ENCODE measurements around the gene NECAB3.
A peak's percentile ranks its signal among the peaks of the same experiment; 100 is the strongest.

DNA sequence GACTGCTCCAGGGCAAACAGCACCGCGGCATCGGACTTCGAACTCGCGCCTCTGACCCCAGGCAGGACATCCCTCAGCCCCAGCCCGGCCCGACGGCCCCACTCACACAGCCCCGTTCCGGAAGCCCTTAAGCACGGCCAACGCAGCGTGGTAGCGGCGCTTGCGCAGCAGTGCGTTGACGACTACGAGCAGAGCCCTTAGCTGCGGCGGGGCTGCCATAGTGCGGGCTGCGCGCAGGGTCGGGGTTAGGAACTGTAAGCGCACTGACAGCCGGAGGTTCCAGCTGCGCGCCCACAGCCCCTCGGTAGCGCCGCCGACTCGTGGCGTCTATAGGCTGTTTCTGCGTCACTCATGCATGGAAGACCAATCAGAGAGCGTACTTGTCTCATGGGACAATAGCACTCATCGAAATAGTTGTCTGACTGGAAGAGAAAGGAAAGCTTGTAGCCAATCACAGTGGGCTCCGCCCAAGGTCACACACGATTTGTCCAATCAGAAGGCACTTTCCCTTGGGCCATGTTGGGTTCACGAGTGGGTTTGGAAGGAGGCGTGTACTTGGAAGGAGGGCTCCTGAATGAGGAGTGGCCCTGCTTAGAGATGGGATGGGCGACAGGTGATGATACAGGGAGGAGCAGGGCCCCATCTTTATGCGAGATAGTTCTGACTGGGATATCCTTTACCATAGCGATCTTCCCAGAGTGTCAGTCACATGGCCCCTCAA, 45.9 kb upstream of the NECAB3 start, which contains the start of gene PXMP4:
- TF ChIP-seq, protein P1, sequence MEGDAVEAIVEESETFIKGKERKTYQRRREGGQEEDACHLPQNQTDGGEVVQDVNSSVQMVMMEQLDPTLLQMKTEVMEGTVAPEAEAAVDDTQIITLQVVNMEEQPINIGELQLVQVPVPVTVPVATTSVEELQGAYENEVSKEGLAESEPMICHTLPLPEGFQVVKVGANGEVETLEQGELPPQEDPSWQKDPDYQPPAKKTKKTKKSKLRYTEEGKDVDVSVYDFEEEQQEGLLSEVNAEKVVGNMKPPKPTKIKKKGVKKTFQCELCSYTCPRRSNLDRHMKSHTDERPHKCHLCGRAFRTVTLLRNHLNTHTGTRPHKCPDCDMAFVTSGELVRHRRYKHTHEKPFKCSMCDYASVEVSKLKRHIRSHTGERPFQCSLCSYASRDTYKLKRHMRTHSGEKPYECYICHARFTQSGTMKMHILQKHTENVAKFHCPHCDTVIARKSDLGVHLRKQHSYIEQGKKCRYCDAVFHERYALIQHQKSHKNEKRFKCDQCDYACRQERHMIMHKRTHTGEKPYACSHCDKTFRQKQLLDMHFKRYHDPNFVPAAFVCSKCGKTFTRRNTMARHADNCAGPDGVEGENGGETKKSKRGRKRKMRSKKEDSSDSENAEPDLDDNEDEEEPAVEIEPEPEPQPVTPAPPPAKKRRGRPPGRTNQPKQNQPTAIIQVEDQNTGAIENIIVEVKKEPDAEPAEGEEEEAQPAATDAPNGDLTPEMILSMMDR (IDR thresholded peaks at IDR 0.05) = no peak
- no peak for TF ChIP-seq TCF7L2 (IDR thresholded peaks at IDR 0.05; ENCODE audit: low read depth, low read length)
- peak; percentile 95 for TF ChIP-seq SIN3A (IDR thresholded peaks at IDR 0.05; ENCODE audit: borderline replicate concordance, insufficient read depth, low read depth, low read length)
- TF ChIP-seq, protein P2, sequence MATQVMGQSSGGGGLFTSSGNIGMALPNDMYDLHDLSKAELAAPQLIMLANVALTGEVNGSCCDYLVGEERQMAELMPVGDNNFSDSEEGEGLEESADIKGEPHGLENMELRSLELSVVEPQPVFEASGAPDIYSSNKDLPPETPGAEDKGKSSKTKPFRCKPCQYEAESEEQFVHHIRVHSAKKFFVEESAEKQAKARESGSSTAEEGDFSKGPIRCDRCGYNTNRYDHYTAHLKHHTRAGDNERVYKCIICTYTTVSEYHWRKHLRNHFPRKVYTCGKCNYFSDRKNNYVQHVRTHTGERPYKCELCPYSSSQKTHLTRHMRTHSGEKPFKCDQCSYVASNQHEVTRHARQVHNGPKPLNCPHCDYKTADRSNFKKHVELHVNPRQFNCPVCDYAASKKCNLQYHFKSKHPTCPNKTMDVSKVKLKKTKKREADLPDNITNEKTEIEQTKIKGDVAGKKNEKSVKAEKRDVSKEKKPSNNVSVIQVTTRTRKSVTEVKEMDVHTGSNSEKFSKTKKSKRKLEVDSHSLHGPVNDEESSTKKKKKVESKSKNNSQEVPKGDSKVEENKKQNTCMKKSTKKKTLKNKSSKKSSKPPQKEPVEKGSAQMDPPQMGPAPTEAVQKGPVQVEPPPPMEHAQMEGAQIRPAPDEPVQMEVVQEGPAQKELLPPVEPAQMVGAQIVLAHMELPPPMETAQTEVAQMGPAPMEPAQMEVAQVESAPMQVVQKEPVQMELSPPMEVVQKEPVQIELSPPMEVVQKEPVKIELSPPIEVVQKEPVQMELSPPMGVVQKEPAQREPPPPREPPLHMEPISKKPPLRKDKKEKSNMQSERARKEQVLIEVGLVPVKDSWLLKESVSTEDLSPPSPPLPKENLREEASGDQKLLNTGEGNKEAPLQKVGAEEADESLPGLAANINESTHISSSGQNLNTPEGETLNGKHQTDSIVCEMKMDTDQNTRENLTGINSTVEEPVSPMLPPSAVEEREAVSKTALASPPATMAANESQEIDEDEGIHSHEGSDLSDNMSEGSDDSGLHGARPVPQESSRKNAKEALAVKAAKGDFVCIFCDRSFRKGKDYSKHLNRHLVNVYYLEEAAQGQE (IDR thresholded peaks at IDR 0.05; ENCODE audit: insufficient read depth in 1 of 2, low read depth in 2 of 2, low read length in 1 of 2) = no peak

Data from Panc1 (cell line).